ENCODE results near the gene ATP8B1. TPM values are rescaled to one million over a fixed set of nuclear protein-coding genes. Genes with fewer than 3 reads are reported as not detected.

Gene ATP8B1
- total RNA-seq, 1 experiment from 2014 or later, result 24.8 TPM

- DNase-seq (no peak), ATAC-seq (no peak)
- TF ChIP-seq EZH2phosphoT487 (IDR thresholded peaks at IDR 0.05; ENCODE audit: borderline replicate concordance, low read length), result no peak
- TF ChIP-seq EZH2 (IDR thresholded peaks at IDR 0.05; ENCODE audit: low read length, unreplicated experiment), result no peak
- POLR2A ChIA-PET (ENCODE audit: unreplicated experiment), result no interaction called here
- peak overlapping the region; percentile 63; the same call in 1 of the 2 replicates for H3K27ac ChIP-seq (ENCODE audit: low read length)
- intact Hi-C loops (cut with micrococcal nuclease), result loop anchor here (2.0 kb wide), 1 partner anchor 19 kb away; no protein-coding TSS in a partner anchor
- H4K20me1 ChIP-seq (ENCODE audit: low read length), result no peaks in the 10 kb centered on the region
- peaks cover 60% of the 10 kb centered on the region for H3K79me2 ChIP-seq (ENCODE audit: low read length)
- no peaks in the 10 kb centered on the region for H3K9me3 ChIP-seq (ENCODE audit: low read length)
- H3K36me3 ChIP-seq (ENCODE audit: low read depth, low read length), result no peaks in the 10 kb centered on the region; the same call in 1 of the 2 replicates
- H2AFZ ChIP-seq (ENCODE audit: low read length), result no peak overlapping the region
- CTCF ChIA-PET, result no interaction called here
- no peaks in the 10 kb centered on the region for H3K27me3 ChIP-seq (ENCODE audit: low read length)
- H3K9me2 ChIP-seq (replicated peaks; ENCODE audit: low read length), result no peaks in the 10 kb centered on the region
- H3K9ac ChIP-seq (ENCODE audit: low read length), result no peak overlapping the region
- no peak overlapping the region for H3K4me2 ChIP-seq (ENCODE audit: low read length)
- BruUV-seq (replicated peaks), result no TSS peak
- H3K4me1 ChIP-seq (ENCODE audit: insufficient read depth, low read length), result peaks cover 36% of the 10 kb centered on the region
- H3K4me3 ChIP-seq (ENCODE audit: low read length), result no peak overlapping the region
- peaks cover 3% of the 10 kb centered on the region for H3F3A ChIP-seq (ENCODE audit: low read length, unreplicated experiment)
Observed at GRCh38 chr18:57767259-57768050, 35.7 kb downstream of the ATP8B1 start.

- Histone ChIP-seq H3K27me3 (ENCODE audit: low read length) (no peaks in the 10 kb centered on the region), H3F3A (ENCODE audit: low read length, unreplicated experiment) (peaks cover 3% of the 10 kb centered on the region), H4K20me1 (ENCODE audit: low read length) (no peaks in the 10 kb centered on the region), H3K9ac (ENCODE audit: low read length) (no peak overlapping the region), H3K79me2 (ENCODE audit: low read length) (peaks cover 42% of the 10 kb centered on the region), H3K4me3 (ENCODE audit: low read length) (no peak overlapping the region), H2AFZ (ENCODE audit: low read length) (no peak overlapping the region), H3K4me1 (ENCODE audit: insufficient read depth, low read length) (peaks cover 13% of the 10 kb centered on the region), H3K4me2 (ENCODE audit: low read length) (no peak overlapping the region), H3K9me2 (replicated peaks; ENCODE audit: low read length) (no peaks in the 10 kb centered on the region), H3K9me3 (ENCODE audit: low read length) (no peaks in the 10 kb centered on the region), H3K27ac (ENCODE audit: low read length) (no peak overlapping the region), H3K36me3 (ENCODE audit: low read depth, low read length) (peaks cover 2% of the 10 kb centered on the region)
- CTCF ChIA-PET, result no interaction called here
- POLR2A ChIA-PET (ENCODE audit: unreplicated experiment), result no interaction called here
- no peak for DNase-seq
- no peak for ATAC-seq
- intact Hi-C loops (cut with micrococcal nuclease), result no loop called here
- BruUV-seq (replicated peaks), result no TSS peak
- TF ChIP-seq CTCF (conservative IDR thresholded peaks at IDR 0.05; ENCODE audit: low read depth, low read length), result no peak
- TF ChIP-seq EZH2phosphoT487 (IDR thresholded peaks at IDR 0.05; ENCODE audit: borderline replicate concordance, low read length), result no peak
- no peak for TF ChIP-seq EZH2 (IDR thresholded peaks at IDR 0.05; ENCODE audit: low read length, unreplicated experiment)
Observed at GRCh38 chr18:57764995-57765394, 38.1 kb downstream of the ATP8B1 start.

GRCh38 chr18:57764087-57764486 lies 39.0 kb downstream of the ATP8B1 start:
- no peak for ATAC-seq

More at GRCh38 chr18:57764087-57764486, 39.0 kb downstream of the ATP8B1 start:
- no peaks in the 10 kb centered on the region for H3K9me2 ChIP-seq (replicated peaks; ENCODE audit: low read length)
- intact Hi-C loops (cut with micrococcal nuclease), result no loop called here
- TF ChIP-seq EZH2 (IDR thresholded peaks at IDR 0.05; ENCODE audit: low read length, unreplicated experiment), result no peak
- no peak for TF ChIP-seq CTCF (conservative IDR thresholded peaks at IDR 0.05; ENCODE audit: low read depth, low read length)
- no peak for TF ChIP-seq EZH2phosphoT487 (IDR thresholded peaks at IDR 0.05; ENCODE audit: borderline replicate concordance, low read length)
- no peak overlapping the region for H2AFZ ChIP-seq (ENCODE audit: low read length)
- no peaks in the 10 kb centered on the region for H3K27me3 ChIP-seq (ENCODE audit: low read length)
- ChIA-PET CTCF (no interaction called here), POLR2A (ENCODE audit: unreplicated experiment) (no interaction called here)
- no peak overlapping the region for H3K4me3 ChIP-seq (ENCODE audit: low read length)
- H4K20me1 ChIP-seq (ENCODE audit: low read length), result no peaks in the 10 kb centered on the region
- no peak overlapping the region for H3K9ac ChIP-seq (ENCODE audit: low read length)
- H3K36me3 ChIP-seq (ENCODE audit: low read depth, low read length), result peaks cover 5% of the 10 kb centered on the region
- no peaks in the 10 kb centered on the region for H3K9me3 ChIP-seq (ENCODE audit: low read length)
- no peak overlapping the region for H3K27ac ChIP-seq (ENCODE audit: low read length)
- peaks cover 9% of the 10 kb centered on the region for H3K4me1 ChIP-seq (ENCODE audit: insufficient read depth, low read length)
- H3F3A ChIP-seq (ENCODE audit: low read length, unreplicated experiment), result peaks cover 3% of the 10 kb centered on the region
- no TSS peak for BruUV-seq (replicated peaks)
- DNase-seq, result no peak
- peaks cover 33% of the 10 kb centered on the region for H3K79me2 ChIP-seq (ENCODE audit: low read length)
- H3K4me2 ChIP-seq (ENCODE audit: low read length), result no peak overlapping the region
